Left renal cortex interstitium (tissue), 4 donors: ENCODE results near the gene RPS6KC1. TPM values are rescaled to one million over a fixed set of nuclear protein-coding genes. Genes with fewer than 3 reads are reported as not detected.
"Not testable (repeated sequence)": the region's sequence is repeated elsewhere in the genome, so short reads cannot be mapped to it uniquely, and the experiment has no call there.

Experiments
- DNase-seq, 4 donors: peaks; one replicate each; pipeline ENCODE4 v3.0.0-alpha.2; 2013; ENCODE audit warnings: low read depth in 4 of 4, low spot score in 2 of 4, missing footprints in 1 of 4
- polyA plus RNA-seq, 4 donors: library from polyadenylated mRNA; unstranded; fragments of 120-200 nt; gene quantifications; one replicate each; pipeline ENCODE4 v1.2.1, GENCODE V29; 2013; ENCODE audit not compliant: insufficient read length in 4 of 4

Gene RPS6KC1, protein sequence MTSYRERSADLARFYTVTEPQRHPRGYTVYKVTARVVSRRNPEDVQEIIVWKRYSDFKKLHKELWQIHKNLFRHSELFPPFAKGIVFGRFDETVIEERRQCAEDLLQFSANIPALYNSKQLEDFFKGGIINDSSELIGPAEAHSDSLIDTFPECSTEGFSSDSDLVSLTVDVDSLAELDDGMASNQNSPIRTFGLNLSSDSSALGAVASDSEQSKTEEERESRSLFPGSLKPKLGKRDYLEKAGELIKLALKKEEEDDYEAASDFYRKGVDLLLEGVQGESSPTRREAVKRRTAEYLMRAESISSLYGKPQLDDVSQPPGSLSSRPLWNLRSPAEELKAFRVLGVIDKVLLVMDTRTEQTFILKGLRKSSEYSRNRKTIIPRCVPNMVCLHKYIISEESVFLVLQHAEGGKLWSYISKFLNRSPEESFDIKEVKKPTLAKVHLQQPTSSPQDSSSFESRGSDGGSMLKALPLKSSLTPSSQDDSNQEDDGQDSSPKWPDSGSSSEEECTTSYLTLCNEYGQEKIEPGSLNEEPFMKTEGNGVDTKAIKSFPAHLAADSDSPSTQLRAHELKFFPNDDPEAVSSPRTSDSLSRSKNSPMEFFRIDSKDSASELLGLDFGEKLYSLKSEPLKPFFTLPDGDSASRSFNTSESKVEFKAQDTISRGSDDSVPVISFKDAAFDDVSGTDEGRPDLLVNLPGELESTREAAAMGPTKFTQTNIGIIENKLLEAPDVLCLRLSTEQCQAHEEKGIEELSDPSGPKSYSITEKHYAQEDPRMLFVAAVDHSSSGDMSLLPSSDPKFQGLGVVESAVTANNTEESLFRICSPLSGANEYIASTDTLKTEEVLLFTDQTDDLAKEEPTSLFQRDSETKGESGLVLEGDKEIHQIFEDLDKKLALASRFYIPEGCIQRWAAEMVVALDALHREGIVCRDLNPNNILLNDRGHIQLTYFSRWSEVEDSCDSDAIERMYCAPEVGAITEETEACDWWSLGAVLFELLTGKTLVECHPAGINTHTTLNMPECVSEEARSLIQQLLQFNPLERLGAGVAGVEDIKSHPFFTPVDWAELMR
- 10 to 100 TPM; 21.1 to 23.5 (median 22.6) TPM for polyA plus RNA-seq

DNA sequence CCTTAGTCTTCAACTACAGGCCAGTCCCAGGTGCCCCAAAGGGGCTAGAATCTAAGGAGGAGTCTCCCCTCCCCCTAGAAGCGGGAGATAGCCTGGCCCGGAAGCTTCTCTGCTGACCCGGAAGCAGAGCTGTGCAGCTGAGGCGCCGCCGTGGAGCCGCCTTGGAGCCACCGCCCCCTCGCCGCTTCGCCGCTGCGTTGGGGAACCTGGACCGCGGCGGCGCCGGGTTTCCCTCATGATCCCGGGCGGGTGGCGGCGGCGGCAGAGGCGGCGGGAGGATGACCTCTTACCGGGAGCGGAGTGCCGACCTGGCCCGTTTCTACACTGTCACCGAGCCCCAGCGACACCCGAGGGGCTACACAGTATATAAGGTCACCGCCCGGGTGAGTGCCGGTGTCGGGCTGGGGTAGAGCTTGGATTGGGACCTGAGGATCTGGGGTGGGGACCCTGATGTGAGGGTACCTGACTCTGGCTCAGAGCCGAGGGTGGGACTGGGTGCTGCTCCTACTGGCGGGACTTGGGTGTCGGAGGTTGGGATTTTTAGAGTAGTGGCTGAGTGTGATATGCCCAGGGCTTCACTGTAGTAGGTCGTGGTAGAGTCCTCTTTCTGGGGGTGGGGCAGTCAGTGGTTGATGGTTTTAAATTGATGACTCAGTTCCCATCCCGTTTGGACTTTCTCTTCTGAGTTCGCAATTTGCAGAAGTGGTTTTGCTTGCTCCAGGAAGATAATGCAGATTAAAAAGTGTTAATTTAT, at the start of gene RPS6KC1:
Gene RPS6KC1 (plus strand): TSS at position 115 of the 754 bp plus-strand sequence. CDS start 164 bp downstream, at position 279.
- peak; percentile 41 to 68 (median 68) for DNase-seq

DNA sequence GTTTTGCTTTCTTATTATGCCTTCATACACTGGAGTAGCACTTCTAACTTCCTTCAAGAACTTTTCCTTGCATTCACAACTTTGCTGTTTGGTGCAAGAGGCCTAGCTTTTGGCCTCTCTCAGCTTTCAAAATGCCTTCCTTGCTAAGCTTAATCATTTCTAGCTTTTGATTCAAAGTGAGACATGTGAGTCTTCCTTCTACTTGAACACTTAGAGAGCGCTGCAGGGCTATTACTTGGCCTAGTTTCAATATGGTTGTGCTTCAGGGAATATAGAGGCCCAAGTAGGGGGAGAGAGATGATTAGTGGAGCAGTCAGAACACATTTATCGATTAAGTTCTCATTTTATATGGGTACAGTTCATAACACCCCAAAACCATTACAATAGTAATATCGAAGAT, 47.8 kb upstream of the RPS6KC1 start:
- no peak for DNase-seq

DNA sequence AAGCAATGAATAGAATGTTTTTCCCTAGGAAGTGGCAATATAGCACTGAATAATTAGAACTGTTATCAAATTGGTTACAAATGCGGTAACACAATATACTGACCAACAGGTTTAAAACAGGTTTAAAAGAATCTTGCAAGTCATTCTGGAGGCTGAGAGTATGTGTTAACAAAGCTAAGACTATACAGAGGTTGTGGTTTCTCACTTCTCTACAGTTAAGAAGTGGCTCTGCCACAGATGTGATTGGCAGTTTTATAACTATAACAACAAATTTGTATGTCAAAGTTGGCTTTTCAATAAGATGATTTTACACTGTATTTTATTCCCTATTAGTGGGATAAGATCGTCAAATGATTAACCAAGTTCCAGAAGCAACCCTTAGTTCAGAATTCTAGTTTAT, 42.5 kb upstream of the RPS6KC1 start:
- no peak for DNase-seq

DNA sequence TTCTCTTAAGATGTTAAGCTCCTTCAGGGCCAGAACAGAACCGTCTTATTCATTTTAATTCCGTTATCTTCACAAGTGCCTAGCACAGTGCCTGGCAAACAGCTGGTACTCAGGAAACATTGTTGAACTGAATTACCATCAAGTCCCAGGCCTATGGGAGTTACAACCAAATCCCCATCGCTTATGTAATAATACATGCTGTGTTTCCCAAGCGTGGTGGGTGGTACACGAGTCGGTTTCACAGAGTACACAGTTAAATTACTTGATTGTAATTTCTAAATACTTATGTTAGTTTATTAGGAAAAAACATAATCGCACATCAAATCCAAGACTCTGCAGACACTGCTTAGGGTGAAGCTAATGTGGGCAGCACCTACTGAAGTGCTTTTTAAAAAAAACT, 36.4 kb upstream of the RPS6KC1 start:
- peak in 2 of 4 donors; percentile 4 to 11 for DNase-seq

DNA sequence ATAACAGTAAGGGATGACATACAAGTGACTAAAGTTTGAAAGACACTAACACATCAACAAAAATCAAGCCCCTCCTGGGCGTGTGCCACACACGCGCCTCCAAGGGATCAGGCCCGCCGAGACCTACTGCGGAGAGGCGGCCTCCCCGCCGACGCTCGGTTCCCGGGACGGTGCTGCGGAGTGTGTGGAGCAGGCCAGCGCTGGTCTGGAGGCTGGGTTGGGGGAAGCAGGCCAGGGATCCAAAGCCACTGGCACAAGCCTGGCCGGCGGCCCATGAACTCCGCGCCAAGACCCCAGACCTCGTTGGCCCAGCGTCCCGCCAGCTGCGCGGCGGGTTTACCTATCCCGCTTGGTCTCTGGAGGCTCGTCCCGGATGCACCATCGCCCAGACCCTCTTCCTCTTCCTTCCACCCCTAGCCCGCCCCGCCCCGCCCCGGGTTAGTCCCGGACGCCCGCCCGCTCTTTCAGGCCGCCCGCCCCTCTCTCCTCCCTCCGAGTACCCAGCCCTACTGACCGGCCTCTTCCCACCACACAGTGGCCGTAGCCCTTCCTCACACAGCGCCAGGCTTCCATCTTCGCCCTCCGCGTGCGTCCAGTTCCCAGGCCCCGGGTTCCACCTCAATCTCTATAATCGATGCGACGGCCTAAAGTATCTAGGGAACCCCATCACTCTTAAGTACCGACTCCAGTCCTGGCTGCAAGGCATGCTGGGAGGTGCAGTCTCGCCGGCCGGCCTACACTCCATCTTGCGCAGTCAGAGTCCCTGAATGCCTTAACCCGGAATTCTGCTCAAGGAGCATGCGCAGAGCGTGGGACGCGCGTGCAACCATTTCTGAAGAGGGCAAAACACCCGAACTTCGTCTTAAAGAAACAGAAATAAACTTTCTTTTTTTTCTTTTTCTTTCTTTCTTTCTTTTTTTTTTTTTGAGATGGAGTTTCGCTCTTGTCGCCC, 35.7 kb upstream of the RPS6KC1 start, which contains the start of gene ANGEL2:
Gene ANGEL2 (minus strand): TSS at position 769 of the 952 bp plus-strand sequence. CDS start 196 bp downstream, at position 573.
- peak; percentile 95 to 98 (median 96) for DNase-seq

DNA sequence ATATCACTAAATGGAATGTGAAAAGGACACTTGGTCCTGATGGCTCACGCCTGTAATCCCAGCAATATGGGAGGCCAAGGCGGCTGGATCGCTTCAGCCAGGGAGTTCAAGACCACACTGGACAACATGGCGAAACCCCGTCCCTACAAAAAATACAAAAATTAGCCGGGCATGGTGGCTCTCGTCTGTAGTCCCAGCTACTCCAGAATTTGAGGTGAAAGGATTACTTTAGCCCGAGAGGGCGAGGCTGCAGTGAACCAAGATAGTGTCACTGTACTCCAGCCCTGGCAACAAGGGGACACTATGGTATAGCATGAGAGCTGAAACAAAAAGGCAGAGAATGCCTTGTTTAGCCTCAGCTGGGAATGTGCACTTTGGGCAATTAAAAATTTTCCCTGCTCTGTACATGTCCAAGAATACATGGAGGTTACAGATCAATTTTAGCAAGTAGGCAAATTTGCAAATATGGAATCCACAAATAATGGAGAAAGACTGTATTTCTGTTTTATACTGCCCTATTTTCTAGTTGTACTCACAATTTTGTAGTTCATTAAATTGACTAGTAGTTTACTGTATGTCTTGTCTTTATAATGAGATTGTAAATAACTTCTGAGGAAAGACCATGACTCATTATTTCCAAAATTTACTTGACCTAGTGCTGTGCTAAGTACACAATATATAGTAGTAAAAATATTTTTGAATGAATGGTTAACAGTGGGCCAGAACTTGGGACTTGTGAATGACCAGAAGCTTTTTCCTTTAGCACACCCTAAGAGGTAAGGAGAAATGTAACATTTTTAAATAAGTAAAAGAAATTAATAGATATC, 33.4 kb upstream of the RPS6KC1 start:
- no peak for DNase-seq

DNA sequence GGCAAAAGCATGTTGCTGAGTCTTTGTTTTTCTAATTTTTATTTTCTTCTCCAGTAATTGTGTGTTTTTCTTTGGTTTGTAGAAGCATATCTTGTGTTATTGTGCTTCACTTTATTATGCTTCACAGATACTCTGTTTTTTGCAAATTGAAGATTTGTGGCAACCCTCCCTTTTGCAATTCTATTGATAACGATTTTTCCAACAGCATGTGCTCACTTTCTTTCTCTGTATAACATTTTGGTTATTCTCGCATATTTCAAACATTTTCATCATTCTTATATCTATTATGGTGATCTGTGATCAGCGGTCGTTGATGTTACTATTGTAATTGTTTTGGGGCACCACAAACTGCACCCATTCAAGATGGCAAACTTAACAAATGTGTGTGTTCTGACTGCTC, 31.6 kb upstream of the RPS6KC1 start:
- no peak for DNase-seq

DNA sequence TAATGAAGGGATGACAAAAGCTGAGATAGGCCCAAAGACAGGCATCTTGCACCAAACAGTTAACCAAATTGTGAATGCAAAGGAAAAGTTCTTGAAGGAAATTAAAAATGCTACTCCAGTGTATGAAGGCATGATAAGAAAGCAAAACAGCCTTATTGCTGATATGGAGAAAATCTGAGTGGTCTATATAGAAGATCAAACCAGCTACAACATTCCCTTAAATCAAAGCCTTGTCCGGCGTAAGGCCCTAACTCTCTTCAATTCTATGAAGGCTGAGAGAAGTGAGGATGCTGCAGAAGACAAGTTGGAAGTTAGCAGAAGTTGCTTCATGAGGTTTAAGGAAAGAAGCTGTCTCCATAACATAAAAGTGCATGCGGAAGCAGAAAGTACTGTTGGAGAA, 31.0 kb upstream of the RPS6KC1 start:
- DNase-seq, result no peak

DNA sequence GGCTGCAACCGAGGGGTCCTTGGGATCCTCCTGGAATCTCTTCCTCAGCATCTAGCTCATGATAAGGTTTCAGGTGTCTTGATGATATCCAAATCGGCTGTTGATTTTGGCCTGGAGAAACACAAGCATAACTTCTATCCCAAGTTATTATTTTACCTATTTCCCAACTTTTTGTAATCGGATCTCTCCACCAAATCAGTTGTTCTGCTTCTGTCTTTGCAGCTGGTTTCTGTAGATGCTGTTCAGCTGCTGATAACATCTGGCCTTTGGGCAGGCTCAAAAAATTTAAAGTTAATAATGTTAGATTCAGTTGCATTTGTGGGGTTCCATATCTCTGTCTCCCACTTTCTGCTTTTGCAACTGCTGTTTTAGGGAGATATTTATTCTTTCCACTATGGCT, 24.0 kb upstream of the RPS6KC1 start:
- DNase-seq, result not testable (repeated sequence)

DNA sequence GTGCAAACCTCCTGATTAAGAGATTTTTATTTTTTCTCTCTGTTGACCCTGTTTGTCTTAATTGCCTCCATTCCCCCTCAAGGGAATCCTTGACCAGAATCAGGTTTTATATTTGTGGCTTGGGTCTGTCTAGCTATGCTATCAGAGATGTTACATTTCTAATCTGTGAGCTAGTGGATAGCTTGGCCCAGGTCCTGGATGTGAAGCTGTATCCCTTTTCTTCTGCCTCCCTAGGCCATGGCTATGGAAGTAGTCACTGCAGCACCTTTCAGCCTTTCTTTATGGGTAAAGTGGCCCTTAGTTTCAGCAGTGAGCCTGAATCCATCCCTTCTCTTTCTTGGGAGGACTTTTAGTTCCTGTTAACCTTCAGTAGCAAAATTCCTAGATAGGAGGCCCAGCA, 18.4 kb upstream of the RPS6KC1 start:
- no peak for DNase-seq

DNA sequence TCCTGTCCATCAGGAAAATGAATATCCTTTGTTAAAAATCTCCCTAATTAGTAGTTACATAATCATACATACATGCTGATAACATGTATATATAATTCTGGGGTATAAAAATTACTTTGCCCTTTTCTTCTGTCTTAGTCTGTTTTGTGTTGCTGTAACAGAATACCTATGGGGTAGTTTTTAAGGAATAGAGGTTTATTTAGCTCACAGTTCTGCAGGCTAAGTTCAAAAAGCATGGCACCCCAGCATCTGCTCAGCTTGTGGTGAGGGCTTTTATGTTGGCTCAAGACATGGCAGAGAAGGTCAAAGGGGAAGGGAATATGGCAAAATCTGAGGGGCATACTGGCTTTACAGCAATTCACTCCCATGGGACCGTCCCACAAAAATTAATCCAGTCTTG, 16.3 kb upstream of the RPS6KC1 start:
- DNase-seq, result no peak

DNA sequence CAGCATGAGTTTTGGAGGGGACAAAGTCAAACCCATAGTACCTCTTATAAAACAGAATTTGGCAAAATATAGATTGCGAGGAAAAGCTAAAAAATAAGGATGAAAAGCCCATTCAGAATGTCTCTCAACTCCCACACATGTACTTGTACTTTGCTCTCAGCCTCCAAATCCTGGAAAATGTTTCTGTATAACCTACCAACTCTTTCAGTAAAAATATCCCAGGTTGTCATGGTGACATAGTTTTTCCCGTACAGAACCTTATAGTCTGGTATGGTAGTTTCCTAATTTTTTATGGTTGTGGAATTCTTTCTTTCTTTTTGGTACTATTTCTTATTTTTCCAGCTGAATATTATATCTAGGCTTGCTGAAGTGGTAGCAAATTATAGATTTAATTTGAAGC, 15.5 kb upstream of the RPS6KC1 start:
- no peak for DNase-seq

DNA sequence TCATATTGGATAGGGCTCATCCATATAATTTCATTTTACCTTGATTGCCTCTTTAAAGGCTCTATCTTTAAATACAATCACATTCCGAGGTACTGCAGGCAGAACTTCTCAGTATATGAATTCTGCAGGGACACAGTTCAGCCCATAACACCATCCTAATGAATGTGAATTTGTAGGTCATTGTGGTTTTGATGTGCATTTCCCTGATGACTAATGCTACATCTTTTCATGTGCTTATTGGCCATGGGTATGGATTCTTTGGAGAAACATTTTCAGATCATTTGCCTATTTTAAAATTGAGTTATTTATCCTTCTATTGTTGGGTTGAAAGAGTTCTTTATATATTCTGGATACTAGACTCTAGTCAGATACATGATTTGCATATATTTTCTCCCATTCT, 9.6 kb upstream of the RPS6KC1 start:
- DNase-seq, result no peak

DNA sequence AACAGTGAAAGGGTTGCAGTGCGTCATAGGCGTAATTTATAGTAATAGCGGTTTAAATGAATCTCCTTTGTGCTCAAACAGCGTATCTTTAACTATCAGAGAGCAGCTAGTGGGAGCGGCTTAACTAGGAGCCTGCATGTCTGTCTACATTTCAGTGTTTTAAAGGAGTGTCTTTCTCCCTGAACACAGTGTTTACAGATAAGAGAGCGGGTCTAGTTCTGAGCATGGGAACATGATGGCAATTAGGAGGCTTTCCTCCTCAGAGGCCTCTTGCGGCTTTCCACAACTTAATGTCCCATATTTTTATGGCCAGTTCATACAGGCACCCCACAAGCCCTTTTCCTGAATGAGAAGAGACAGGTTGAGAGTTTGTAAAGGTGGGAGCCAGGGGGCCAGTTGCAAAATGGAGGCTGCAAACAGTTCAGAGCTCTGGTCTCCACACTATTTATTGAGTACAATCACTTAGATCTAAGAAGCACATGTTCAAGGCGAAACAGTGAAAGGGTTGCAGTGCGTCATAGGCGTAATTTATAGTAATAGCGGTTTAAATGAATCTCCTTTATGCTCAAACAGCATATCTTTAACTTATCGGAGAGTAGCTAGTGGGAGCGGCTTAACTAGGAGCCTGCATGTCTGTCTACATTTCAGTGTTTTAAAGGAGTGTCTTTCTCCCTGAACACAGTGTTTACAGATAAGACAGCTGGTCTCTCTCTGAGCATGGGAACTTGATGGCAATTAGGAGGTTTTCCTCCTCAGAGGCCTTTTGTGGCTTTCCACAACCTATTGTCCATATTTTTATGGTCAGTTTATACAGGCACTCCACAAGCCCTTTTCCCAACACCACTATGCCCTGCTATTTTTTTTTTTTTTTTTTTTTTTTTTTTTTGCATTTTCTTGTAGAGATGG, 5.5 kb upstream of the RPS6KC1 start:
- DNase-seq, result not testable (repeated sequence)

DNA sequence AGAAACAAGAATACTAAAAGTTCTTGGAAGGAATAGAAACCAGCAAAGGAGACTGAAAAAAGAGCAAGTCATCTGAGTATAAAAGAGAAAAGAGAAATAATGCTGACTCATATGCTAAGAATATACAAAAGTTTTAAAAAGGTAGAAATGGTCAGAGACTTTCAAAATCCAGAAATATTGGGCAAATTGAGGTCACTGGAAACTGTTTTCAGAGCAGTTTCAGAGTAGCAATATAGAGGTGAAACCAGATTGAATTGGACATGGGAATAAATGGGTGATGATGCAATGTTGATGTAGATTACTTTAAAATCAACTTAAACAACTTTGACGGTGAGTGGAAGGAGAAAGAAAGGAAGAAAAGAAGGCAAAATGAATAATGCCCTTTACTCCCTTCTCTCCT, 1.8 kb upstream of the RPS6KC1 start:
- DNase-seq, result no peak

DNA sequence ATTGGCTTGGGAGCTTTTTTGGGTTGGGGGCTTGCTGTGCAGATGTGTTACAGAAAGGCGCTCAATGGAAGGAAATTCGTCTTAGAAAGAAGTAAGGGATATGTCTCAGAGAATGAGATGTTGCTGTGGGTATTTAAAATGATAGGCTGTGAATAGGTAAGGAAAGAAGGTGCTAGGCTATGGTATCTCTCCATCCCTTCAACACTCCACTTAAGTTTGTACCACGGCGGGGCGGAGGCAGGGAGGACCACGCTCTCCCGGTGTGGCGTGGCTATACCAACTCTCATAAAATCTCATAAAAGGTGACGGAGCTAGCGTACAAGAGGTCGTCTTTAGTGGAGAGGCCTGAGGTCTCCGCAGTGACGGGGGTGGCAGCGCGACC, 305 bp upstream of the RPS6KC1 start:
- DNase-seq, result peak in 2 of 4 donors; percentile 24 to 25

DNA sequence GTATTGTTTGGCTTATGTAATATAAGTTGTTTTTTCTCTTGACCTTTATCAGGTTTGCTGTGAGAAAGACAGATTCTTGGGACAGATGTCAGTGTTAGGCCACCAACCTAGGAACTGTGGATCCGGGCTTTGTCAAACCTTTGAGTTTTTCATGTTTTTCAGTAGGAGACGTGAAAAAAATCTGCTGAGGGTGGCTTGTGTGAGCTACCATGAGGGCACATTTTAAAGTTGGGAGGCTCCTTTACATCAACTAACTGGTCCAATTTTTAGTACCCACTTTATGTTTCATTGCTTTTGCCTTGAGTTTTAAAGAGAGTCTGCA, 801 bp downstream of the RPS6KC1 start:
- no peak for DNase-seq
